Smooth muscle cell (in vitro differentiated cells): ENCODE measurements around the gene BPIFB2. TPM values are rescaled to one million over a fixed set of nuclear protein-coding genes. Genes with fewer than 3 reads are reported as not detected.

ENCODE experiments used
- DNase-seq: peaks from one replicate; lab custom pipeline; 2025; ENCODE audit not compliant: unreplicated experiment; lab: John Stamatoyannopoulos, UW
- H2AFZ ChIP-seq: fragments of 200-600 bp; sonication (generic); 2 replicates; pipeline ENCODE4 v1.6.0; 2016; ENCODE audit warnings: antibody characterized with exemption, low read depth, mild to moderate bottlenecking
- H3F3A ChIP-seq: fragments of 200-600 bp; sonication (generic); 2 replicates; pipeline ENCODE4 v1.6.0; 2017; ENCODE audit warnings: antibody characterized with exemption, low read depth
- H3K27ac ChIP-seq: fragments of 200-600 bp; sonication (generic); 2 replicates; pipeline ENCODE4 v1.5.1; 2016; ENCODE audit warnings: low read depth, mild to moderate bottlenecking
- H3K27me3 ChIP-seq: fragments of 200-600 bp; sonication (generic); 2 replicates; pipeline ENCODE4 v1.6.1; 2016; ENCODE audit warnings: low read depth, mild to moderate bottlenecking
- H3K36me3 ChIP-seq: fragments of 200-600 bp; sonication (generic); 2 replicates; pipeline ENCODE4 v1.5.1; 2016; ENCODE audit warnings: low read depth
- H3K4me1 ChIP-seq: fragments of 200-600 bp; sonication (generic); 2 replicates; pipeline ENCODE4 v1.5.1; 2016; ENCODE audit warnings: low read depth
- H3K4me2 ChIP-seq: fragments of 200-600 bp; sonication (generic); 2 replicates; pipeline ENCODE4 v1.6.0; 2016; ENCODE audit warnings: mild to moderate bottlenecking
- H3K4me3 ChIP-seq: fragments of 200-600 bp; sonication (generic); 2 replicates; pipeline ENCODE4 v1.5.1; 2016; ENCODE audit warnings: mild to moderate bottlenecking
- H3K79me2 ChIP-seq: fragments of 200-600 bp; sonication (generic); 2 replicates; pipeline ENCODE4 v1.6.0; 2016; ENCODE audit warnings: low read depth, mild to moderate bottlenecking
- H3K9ac ChIP-seq: fragments of 200-600 bp; sonication (generic); 2 replicates; pipeline ENCODE4 v1.6.0; 2016; ENCODE audit warnings: low read depth
- H3K9me3 ChIP-seq: fragments of 200-600 bp; sonication (generic); replicated peaks from 2 replicates; pipeline ENCODE4 v1.5.1; 2016; ENCODE audit warnings: low read depth
- H4K20me1 ChIP-seq: fragments of 200-600 bp; sonication (generic); 2 replicates; pipeline ENCODE4 v1.6.0; 2016; ENCODE audit warnings: low read depth
- WGBS: methylation state at CpG from one replicate; pipeline ENCODE4 v1.1.7; 2016; ENCODE audit warnings: low lambda C conversion rate; 5-methylcytosine and 5-hydroxymethylcytosine counted together
- polyA plus RNA-seq: library from polyadenylated mRNA; unstranded; fragments of >200 nt; fragmentation: Nextera tagmentation; extraction: Ambion mirVana; gene quantifications from 2 replicates; pipeline ENCODE4 v1.2.1, GENCODE V29; 2016
- total RNA-seq: library from RNA; depleted of rRNA; stranded (reverse); fragments of >200 nt; gene quantifications from 2 replicates; pipeline ENCODE4 v1.2.3, GENCODE V29; 2014
- TF ChIP-seq, protein P1 (sequence below): fragments of 200-600 bp; sonication (generic); IDR thresholded peaks from 2 replicates; pipeline ENCODE4 v1.5.1; 2017; ENCODE audit warnings: borderline replicate concordance, mild to moderate bottlenecking, antibody characterized with exemption; ENCODE audit not compliant: insufficient read depth, poor library complexity, severe bottlenecking

Gene BPIFB2
- total and polyA plus RNA-seq, 2 experiments from 2014 or later, result not detected

DNA sequence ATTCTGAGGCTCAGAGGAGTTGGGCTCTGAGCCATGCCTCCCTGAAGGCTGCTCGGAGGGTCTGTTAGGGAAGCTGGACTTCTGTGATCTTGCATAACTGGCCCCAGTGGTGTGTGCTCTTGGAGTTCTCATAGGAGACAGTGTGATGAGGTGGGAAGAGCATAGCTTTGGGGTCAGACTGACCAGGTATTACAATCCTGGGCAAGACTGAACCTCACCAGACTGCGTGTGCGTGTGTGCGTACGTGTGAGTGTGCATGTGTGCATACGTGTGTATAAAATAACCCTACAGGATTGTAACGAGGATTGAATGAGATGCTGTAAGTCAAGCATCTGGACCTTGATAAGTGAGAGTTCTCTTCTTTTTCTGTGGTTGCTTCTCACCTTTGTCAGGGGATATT is 10.0 kb downstream of the BPIFB2 start:
- WGBS, result 91% methylated on average over 7 of the region's 7 CpGs

DNA sequence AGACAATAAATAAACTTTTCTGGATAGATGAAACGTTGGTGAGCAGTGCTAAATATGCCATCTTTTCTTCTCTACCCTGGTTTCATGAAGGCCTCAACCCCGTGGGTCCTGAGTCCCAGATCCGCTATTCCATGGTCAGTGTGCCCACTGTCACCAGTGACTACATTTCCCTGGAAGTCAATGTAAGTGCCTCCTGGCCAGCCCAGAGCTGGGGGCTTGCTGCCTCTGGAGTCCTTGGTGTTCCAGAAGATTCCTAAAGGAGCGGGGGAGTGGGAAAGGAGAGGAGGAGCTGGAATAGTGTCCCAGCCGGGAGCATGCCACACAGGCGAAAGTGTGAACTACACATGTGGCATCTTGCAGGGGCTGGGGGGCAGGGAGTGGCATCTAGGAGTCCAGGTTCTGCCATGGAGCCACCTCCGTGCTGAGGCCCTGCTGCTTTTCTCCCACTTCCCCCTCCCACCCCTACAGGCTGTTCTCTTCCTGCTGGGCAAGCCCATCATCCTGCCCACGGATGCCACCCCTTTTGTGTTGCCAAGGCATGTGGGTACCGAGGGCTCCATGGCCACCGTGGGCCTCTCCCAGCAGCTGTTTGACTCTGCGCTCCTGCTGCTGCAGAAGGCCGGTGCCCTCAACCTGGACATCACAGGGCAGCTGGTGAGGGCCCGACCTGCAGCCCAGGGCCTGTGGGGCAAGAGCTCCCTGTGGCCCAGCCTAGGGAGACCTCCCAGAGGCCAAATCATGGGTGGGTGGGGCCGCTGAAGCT is 10.8 kb downstream of the BPIFB2 start:
- H3K27ac ChIP-seq, result no peak overlapping the region
- no peaks in the 10 kb centered on the region for H3K9me3 ChIP-seq
- TF ChIP-seq, protein P1, sequence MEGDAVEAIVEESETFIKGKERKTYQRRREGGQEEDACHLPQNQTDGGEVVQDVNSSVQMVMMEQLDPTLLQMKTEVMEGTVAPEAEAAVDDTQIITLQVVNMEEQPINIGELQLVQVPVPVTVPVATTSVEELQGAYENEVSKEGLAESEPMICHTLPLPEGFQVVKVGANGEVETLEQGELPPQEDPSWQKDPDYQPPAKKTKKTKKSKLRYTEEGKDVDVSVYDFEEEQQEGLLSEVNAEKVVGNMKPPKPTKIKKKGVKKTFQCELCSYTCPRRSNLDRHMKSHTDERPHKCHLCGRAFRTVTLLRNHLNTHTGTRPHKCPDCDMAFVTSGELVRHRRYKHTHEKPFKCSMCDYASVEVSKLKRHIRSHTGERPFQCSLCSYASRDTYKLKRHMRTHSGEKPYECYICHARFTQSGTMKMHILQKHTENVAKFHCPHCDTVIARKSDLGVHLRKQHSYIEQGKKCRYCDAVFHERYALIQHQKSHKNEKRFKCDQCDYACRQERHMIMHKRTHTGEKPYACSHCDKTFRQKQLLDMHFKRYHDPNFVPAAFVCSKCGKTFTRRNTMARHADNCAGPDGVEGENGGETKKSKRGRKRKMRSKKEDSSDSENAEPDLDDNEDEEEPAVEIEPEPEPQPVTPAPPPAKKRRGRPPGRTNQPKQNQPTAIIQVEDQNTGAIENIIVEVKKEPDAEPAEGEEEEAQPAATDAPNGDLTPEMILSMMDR, result no peak
- no peak overlapping the region for H3K4me3 ChIP-seq
- DNase-seq, result no peak
- H3K4me2 ChIP-seq, result no peak overlapping the region
- 87% methylated on average over 14 of the region's 14 CpGs for WGBS
- no peaks in the 10 kb centered on the region for H3K79me2 ChIP-seq
- no peak overlapping the region for H3K9ac ChIP-seq
- no peak overlapping the region for H2AFZ ChIP-seq
- no peaks in the 10 kb centered on the region for H3K4me1 ChIP-seq
- no peaks in the 10 kb centered on the region for H4K20me1 ChIP-seq
- H3K27me3 ChIP-seq, result peaks cover 37% of the 10 kb centered on the region
- H3K36me3 ChIP-seq, result no peaks in the 10 kb centered on the region
- H3F3A ChIP-seq, result no peaks in the 10 kb centered on the region

More for the DNA sequence above, 10.0 kb downstream of the BPIFB2 start:
- Histone ChIP-seq H3K79me2 (no peaks in the 10 kb centered on the region), H4K20me1 (no peaks in the 10 kb centered on the region), H3K27ac (no peak overlapping the region), H3F3A (no peaks in the 10 kb centered on the region), H2AFZ (no peak overlapping the region), H3K4me1 (no peaks in the 10 kb centered on the region), H3K4me2 (no peak overlapping the region), H3K36me3 (no peaks in the 10 kb centered on the region), H3K9me3 (no peaks in the 10 kb centered on the region), H3K4me3 (no peak overlapping the region), H3K9ac (no peak overlapping the region), H3K27me3 (peaks cover 37% of the 10 kb centered on the region)
- no peak for DNase-seq
- TF ChIP-seq, protein P1, result no peak

GRCh38 chr20:33019465-33020277 is 12.2 kb downstream of the BPIFB2 start:
- H3K36me3 ChIP-seq, result no peaks in the 10 kb centered on the region
- H3K4me1 ChIP-seq, result no peaks in the 10 kb centered on the region
- H3F3A ChIP-seq, result no peaks in the 10 kb centered on the region
- no peaks in the 10 kb centered on the region for H3K9me3 ChIP-seq
- WGBS, result 92% methylated on average over 23 of the region's 23 CpGs
- no peak for DNase-seq
- peaks cover 27% of the 10 kb centered on the region for H3K27me3 ChIP-seq
- H3K4me2 ChIP-seq, result no peak overlapping the region
- no peaks in the 10 kb centered on the region for H4K20me1 ChIP-seq
- no peak overlapping the region for H3K9ac ChIP-seq
- H3K4me3 ChIP-seq, result no peak overlapping the region
- no peak overlapping the region for H2AFZ ChIP-seq
- TF ChIP-seq, protein P1, result no peak
- H3K27ac ChIP-seq, result no peak overlapping the region
- no peaks in the 10 kb centered on the region for H3K79me2 ChIP-seq
